ENCODE results near the gene TMED8.
"Not testable (repeated sequence)": the region's sequence is repeated elsewhere in the genome, so short reads cannot be mapped to it uniquely, and the experiment has no call there.

The TMED8 gene, protein sequence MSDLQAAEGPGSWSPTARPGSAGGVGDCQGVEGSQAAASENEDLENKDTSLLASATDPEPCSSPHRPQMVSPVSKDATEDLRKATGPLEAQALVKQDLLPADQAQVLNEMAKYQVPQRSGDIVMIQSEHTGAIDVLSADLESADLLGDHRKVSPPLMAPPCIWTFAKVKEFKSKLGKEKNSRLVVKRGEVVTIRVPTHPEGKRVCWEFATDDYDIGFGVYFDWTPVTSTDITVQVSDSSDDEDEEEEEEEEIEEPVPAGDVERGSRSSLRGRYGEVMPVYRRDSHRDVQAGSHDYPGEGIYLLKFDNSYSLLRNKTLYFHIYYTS

GRCh38 chr14:77376771-77377501, at the start of gene TMED8, which contains the start of gene SAMD15:
Gene TMED8 (minus strand): TSS chr14:77377094. CDS start chr14:77377053, 41 bp downstream.
Gene SAMD15 (plus strand): TSS chr14:77377379. CDS start chr14:77377419, 40 bp downstream.
- peak; percentile 41 for DNase-seq

GRCh38 chr14:77426396-77426795, 49.5 kb upstream of the TMED8 start:
- DNase-seq: no peak

- DNase-seq: no peak
Measured at GRCh38 chr14:77424862-77425261, 48.0 kb upstream of the TMED8 start.

- DNase-seq: no peak
Measured at GRCh38 chr14:77423423-77423822, 46.5 kb upstream of the TMED8 start, which contains the start of gene NOXRED1. Gene NOXRED1 (minus strand): TSS chr14:77423523. CDS start chr14:77422889, 634 bp downstream.

- no peak for DNase-seq
Measured at GRCh38 chr14:77421201-77421600, 44.3 kb upstream of the TMED8 start.

DNA sequence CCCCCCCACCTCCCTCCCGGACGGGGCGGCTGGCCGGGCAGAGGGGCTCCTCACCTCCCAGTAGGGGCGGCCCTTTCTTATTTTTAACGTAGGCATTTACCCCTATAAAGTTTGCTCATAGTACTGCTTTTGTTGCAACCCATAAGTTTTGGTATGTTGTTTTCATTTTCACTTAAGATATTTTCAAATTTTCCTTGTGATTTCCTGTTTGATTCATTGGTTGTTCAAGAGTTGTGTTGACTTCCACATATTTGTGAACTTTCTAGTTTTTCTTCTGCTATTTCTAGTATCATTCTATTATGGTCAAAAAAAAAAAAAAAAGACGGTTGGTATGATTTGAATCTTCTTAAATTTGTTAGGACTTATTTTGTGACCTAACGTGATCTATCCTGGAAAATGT, 39.9 kb upstream of the TMED8 start:
- DNase-seq: no peak

DNA sequence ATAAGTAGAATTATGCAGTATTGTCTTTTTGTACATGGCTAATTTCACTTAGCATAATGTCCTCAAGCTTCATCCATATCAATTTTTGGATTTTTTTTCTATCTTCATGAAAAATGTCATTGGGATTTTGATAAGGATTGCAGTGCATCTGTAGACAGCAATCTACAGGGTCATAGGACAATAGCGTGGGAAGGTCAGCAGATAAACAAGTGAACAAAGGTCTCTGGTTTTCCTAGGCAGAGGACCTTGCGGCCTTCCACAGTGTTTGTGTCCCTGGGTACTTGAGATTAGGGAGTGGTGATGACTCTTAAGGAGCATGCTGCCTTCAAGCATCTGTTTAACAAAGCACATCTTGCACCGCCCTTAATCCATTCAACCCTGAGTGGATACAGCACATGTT, 39.2 kb upstream of the TMED8 start:
- DNase-seq: not testable (repeated sequence)

DNA sequence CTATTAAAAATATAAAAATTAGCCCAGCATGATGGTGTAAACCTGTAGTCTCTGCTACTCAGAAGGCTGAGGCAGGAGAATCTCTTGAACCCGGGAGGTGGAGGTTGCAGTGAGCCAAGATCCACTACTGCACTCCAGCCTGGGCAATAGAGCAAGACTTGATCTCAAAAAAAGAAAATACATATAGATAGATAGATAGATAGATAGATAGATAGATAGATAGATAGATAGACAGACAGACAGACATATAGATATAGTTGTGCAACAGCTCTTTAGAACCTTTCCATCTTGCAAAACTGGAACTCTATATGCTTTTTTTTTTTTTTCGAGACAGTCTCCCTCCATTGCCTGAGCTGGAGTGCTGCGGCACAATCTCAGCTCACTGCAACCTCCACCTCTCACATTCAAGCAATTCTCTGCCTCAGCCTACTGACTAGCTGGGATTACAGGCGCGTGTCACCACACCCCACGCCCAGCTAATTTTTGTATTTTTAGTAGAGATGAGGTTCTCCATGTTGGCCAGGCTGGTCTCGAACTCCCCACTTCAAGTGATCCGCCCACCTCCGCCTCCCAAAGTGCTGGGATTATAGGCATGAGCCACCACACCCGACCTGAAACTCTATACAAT, 38.6 kb upstream of the TMED8 start:
- DNase-seq: not testable (repeated sequence)

- DNase-seq: no peak
Measured at GRCh38 chr14:77409131-77409533, 32.2 kb upstream of the TMED8 start.

- no peak for DNase-seq
Measured at GRCh38 chr14:77407158-77407557, 30.3 kb upstream of the TMED8 start.

DNA sequence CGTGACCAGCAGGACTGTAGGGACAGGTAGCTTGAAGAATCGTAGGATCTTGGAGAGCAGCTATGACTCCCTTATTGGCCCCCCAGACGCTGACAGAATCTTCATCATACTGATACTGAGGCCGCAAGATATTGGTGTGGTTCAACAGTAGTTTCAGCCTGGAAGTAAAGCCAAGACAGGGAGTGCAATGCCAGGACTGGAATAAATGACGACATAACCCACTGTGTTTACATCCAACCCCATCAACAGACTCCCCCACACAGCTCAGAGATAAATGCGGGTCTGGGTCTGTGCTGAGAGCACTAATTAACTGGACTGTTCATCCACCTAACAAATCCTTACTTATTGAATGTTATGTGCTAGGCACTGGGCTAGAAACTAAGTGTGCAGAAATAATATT, 29.8 kb upstream of the TMED8 start:
- no peak for DNase-seq

DNA sequence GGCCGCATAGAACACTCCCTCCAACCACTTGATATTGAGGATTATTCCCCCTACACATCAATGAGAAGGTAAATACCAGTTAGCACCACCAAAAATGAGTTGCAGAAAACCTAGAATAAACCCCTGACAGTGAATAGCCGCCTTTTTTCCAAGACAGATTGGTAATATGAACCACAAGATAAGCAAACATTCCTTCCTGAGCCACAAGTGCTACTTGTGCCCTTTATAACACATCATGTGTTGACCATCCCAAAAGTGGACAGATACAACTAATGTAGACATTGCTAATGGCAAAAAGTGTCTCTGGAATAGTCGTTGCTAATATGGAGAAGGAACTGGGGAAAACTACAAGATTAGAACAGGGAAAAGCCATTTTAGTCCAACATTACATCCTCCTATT, 29.2 kb upstream of the TMED8 start:
- DNase-seq: no peak

- DNase-seq: no peak
Measured at GRCh38 chr14:77403768-77404167, 26.9 kb upstream of the TMED8 start.

DNA sequence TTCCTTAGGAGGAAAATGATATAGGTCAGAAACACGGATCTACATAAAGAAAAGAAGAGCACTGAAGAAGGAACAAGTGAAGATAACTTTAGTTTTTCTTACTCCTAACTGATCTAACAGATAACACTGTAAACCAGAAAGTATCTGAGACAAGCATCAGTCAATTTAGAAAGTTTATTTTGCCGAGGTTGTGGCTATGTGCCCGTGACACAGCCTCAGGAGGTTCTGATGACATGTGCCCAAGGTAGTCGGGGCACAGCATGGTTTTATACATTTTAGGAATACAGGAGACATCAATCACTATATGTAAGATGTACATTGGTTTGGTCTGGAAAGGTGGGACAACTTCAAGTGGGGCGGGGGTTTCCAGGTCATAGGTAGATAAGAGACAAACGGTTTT, 23.3 kb upstream of the TMED8 start:
- no peak for DNase-seq

- DNase-seq: no peak
Measured at GRCh38 chr14:77390188-77390587, 13.3 kb upstream of the TMED8 start.

DNA sequence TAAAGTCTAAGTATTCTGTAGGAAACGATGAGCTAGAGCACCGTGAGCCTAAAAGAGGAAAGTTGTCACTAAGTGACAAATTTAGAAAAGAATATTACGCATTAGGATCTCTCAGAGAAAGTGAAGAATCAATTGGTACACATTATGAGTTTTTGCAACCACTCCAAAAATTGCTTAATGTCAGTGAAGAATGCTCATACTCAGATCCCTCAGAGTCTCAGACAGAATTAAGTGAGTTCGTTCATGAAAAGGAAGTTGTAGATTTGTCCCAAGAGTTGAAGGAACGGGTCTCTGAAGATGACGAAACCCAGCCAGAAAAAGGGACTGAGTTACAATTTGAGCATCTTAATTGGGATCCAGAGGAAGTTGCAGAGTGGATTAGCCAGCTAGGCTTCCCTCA, 1.8 kb upstream of the TMED8 start:
- DNase-seq: no peak

DNA sequence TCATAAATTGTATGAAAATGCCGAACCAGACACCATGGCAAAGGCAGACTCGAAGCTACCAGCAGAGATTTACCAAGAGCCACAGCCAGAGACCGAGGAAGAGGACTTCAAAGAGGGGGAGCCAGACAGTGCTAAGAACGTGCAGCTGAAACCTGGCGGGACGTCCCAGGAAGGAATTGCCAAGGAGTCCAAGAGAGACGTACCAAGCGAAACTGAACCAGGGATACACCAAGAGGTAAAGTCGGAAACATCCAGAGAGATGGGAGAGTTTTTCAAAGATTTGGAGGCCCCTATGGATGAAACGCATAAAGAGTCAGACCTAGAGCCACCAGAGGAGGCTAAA, 579 bp upstream of the TMED8 start:
- DNase-seq: no peak

- DNase-seq: no peak
Measured at GRCh38 chr14:77375973-77376770, 722 bp downstream of the TMED8 start.

GRCh38 chr14:77375164-77375950, 1.5 kb downstream of the TMED8 start:
- no peak for DNase-seq

- DNase-seq: no peak
Measured at GRCh38 chr14:77372304-77372841, 4.5 kb downstream of the TMED8 start.

DNA sequence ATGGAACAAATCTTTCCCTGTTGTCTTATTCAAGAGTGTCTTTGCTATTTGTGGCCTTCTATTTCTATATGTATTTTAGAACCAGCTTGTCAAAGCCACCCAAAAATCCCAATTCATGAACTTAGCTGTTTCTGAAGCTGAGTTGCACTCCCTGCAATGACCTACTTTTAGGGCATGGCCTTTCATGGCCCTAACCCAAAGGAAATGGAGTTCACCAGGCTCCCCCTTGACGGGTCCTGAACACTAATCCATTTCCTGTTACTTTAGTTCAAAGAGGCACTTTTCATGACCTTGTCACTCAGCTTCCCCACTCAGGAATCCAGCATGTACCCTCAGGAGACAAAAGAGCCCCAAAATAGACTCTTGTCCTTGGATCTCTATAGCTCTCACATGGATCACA, 7.6 kb downstream of the TMED8 start:
- DNase-seq: no peak

DNA sequence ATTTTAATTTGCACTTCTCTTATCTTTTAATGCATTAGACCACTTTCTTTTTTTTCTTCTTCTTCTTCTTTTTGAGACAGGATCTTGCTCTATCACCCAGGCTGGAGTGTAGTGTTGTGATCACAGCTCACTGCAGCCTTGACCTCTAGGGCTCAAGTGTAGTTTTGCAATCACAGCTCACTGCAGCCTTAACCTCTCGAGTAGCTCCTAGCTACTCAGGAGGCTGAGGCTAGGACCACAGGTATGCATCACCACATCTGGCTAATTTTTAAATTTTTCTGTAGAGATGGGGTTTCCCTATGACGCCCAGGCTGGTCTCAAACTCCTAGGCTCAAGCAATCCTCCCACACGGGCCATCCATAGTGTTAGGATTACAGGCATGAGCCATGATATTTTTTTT, 12.7 kb downstream of the TMED8 start:
- DNase-seq: no peak
